HG02642 (cell line): ENCODE data around the gene HRH1.
"Not testable (repeated sequence)": the region's sequence is repeated elsewhere in the genome, so short reads cannot be mapped to it uniquely, and the experiment has no call there.

ENCODE experiments used
- ATAC-seq: cut with Tn5 transposase; IDR thresholded peaks from one replicate; pipeline ENCODE4 v1.9.1; 2021; ENCODE audit warnings: mild to moderate bottlenecking; ENCODE audit not compliant: unreplicated experiment, poor library complexity

Gene HRH1

GRCh38 chr3:11201251-11202019, 47.1 kb downstream of the HRH1 start:
- no peak for ATAC-seq

- no peak for ATAC-seq
These were observed 49.7 kb downstream of the HRH1 start for GRCh38 chr3:11203961-11204360.

GRCh38 chr3:11204697-11205348, 50.5 kb downstream of the HRH1 start:
- ATAC-seq = no peak

- ATAC-seq = not testable (repeated sequence)
These were observed 51.6 kb downstream of the HRH1 start for GRCh38 chr3:11205881-11206280.

GRCh38 chr3:11206316-11206715, 52.0 kb downstream of the HRH1 start:
- no peak for ATAC-seq

GRCh38 chr3:11206953-11207352, 52.7 kb downstream of the HRH1 start:
- no peak for ATAC-seq

- no peak for ATAC-seq
These were observed 57.4 kb downstream of the HRH1 start for GRCh38 chr3:11211531-11212298.

GRCh38 chr3:11212299-11212608, 58.0 kb downstream of the HRH1 start:
- no peak for ATAC-seq

GRCh38 chr3:11212784-11213183, 58.5 kb downstream of the HRH1 start:
- no peak for ATAC-seq

- no peak for ATAC-seq
These were observed 59.6 kb downstream of the HRH1 start for GRCh38 chr3:11213810-11214450.

GRCh38 chr3:11214451-11214978, 60.2 kb downstream of the HRH1 start:
- no peak for ATAC-seq

- ATAC-seq = not testable (repeated sequence)
These were observed 63.1 kb downstream of the HRH1 start for GRCh38 chr3:11217370-11217769.

- ATAC-seq = no peak
These were observed 65.9 kb downstream of the HRH1 start for GRCh38 chr3:11220230-11220629.

GRCh38 chr3:11221818-11222415, 67.6 kb downstream of the HRH1 start:
- no peak for ATAC-seq

- no peak for ATAC-seq
These were observed 69.7 kb downstream of the HRH1 start for GRCh38 chr3:11224010-11224409.

GRCh38 chr3:11224870-11225229, 70.6 kb downstream of the HRH1 start:
- no peak for ATAC-seq

- no peak for ATAC-seq
These were observed 71.7 kb downstream of the HRH1 start for GRCh38 chr3:11226042-11226370.

GRCh38 chr3:11228041-11228440, 73.7 kb downstream of the HRH1 start:
- no peak for ATAC-seq

- ATAC-seq = no peak
These were observed 75.8 kb downstream of the HRH1 start for GRCh38 chr3:11230125-11230524.

GRCh38 chr3:11230832-11231231, 76.5 kb downstream of the HRH1 start:
- ATAC-seq = no peak
